Measurements from ENCODE around the gene FOXO3.

The FOXO3 gene

GRCh38 chr6:108576709-108577108 is 16.0 kb downstream of the FOXO3 start:
- DNase-seq = peak; percentile 66 to 79

- DNase-seq = no peak
These were observed 17.4 kb downstream of the FOXO3 start for GRCh38 chr6:108578166-108578565.

- DNase-seq = no peak
These were observed 18.0 kb downstream of the FOXO3 start for GRCh38 chr6:108578595-108579327.

- DNase-seq = no peak
These were observed 18.6 kb downstream of the FOXO3 start for GRCh38 chr6:108579328-108579721.

GRCh38 chr6:108580646-108581045 is 19.9 kb downstream of the FOXO3 start:
- DNase-seq = no peak

- peak in 1 of 2 donors; percentile 40 for DNase-seq
These were observed 20.7 kb downstream of the FOXO3 start for GRCh38 chr6:108581237-108581931.

GRCh38 chr6:108581932-108582475 is 21.3 kb downstream of the FOXO3 start:
- no peak for DNase-seq

- DNase-seq = no peak
These were observed 21.9 kb downstream of the FOXO3 start for GRCh38 chr6:108582618-108583017.

GRCh38 chr6:108584323-108584722 is 23.6 kb downstream of the FOXO3 start:
- DNase-seq = no peak

GRCh38 chr6:108585359-108585758 is 24.6 kb downstream of the FOXO3 start:
- DNase-seq = no peak

- no peak for DNase-seq
These were observed 25.3 kb downstream of the FOXO3 start for GRCh38 chr6:108585921-108586536.

GRCh38 chr6:108587258-108588059 is 26.7 kb downstream of the FOXO3 start:
- peak in 1 of 2 donors; percentile 13 for DNase-seq

GRCh38 chr6:108588586-108588985 is 27.9 kb downstream of the FOXO3 start:
- peak in 1 of 2 donors; percentile 7 for DNase-seq

GRCh38 chr6:108589244-108589791 is 28.6 kb downstream of the FOXO3 start:
- peak; percentile 74 to 89 for DNase-seq

- DNase-seq = peak in 1 of 2 donors; percentile 13
These were observed 30.5 kb downstream of the FOXO3 start for GRCh38 chr6:108591040-108591816.

- peak; percentile 63 to 65 for DNase-seq
These were observed 31.9 kb downstream of the FOXO3 start for GRCh38 chr6:108592371-108593337.

- no peak for DNase-seq
These were observed 33.4 kb downstream of the FOXO3 start for GRCh38 chr6:108594151-108594550.

- no peak for DNase-seq
These were observed 33.9 kb downstream of the FOXO3 start for GRCh38 chr6:108594640-108595039.

- DNase-seq = peak; percentile 71 to 78
These were observed 36.2 kb downstream of the FOXO3 start for GRCh38 chr6:108596956-108597355.

Data from inflammatory macrophage (primary cell).